SK-N-MC (cell line): Measurements from ENCODE around the gene PDS5B.

Source experiments
- DNase-seq: peaks from one replicate; pipeline ENCODE4 v3.0.0-alpha.2; 2011; ENCODE audit warnings: low read depth, low spot score
- H3K27ac ChIP-seq: fragments of 200-600 bp; sonication (generic); 2 replicates; pipeline ENCODE4 v1.5.1; 2016; ENCODE audit warnings: mixed run types
- H3K36me3 ChIP-seq: fragments of 200-600 bp; sonication (generic); 2 replicates; pipeline ENCODE4 v1.6.1; 2017; ENCODE audit warnings: antibody characterized with exemption, low read length, mixed read lengths; ENCODE audit not compliant: insufficient read depth
- H3K4me3 ChIP-seq: fragments of 200-600 bp; sonication (generic); 2 replicates; pipeline ENCODE4 v1.5.1; 2016
- H3K9ac ChIP-seq: fragments of 200-600 bp; sonication (generic); 2 replicates; pipeline ENCODE4 v1.8.0; 2017; ENCODE audit warnings: mixed run types, mixed read lengths; ENCODE audit not compliant: insufficient read length
- H3K9me3 ChIP-seq: fragments of 200-600 bp; sonication (generic); 2 replicates; pipeline ENCODE4 v1.6.1; 2017; ENCODE audit warnings: low read depth, mild to moderate bottlenecking, antibody characterized with exemption, low read length, moderate library complexity, mixed read lengths
- EZH2 ChIP-seq: fragments of 200-600 bp; sonication (generic); IDR thresholded peaks from one replicate; pipeline ENCODE4 v1.6.1; 2017; ENCODE audit warnings: antibody characterized with exemption
- FOXP2 ChIP-seq: optimal IDR thresholded peaks from 2 replicates; pipeline ENCODE3; 2011; ENCODE audit warnings: mild to moderate bottlenecking, moderate library complexity; ENCODE audit not compliant: insufficient read depth; ENCODE audit errors: extremely low read length, control extremely low read depth
- POLR2AphosphoS5 ChIP-seq: IDR thresholded peaks from 2 replicates; pipeline ENCODE4 v1.6.1; 2012; ENCODE audit warnings: mild to moderate bottlenecking, low read depth, low read length, borderline replicate concordance

The PDS5B gene

DNA sequence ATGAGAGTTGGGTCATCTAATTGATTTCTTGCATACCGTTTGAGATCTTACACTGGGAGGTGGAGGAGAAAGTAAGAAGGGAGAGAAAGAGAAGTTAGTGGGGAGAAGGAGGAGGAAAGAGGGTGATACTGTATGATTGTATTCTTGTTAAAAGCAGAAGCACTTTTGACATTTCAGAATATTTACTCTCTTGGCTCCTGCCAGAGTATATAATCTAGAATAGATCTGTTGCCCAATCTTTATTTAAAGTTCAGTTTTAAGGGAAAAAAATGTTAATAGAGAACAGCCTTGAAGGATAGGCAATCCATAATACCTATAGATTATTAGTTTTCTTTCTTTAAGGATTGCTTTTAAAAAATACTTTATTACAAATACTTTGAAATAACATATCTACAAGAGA, 41.5 kb downstream of the PDS5B start:
- Histone ChIP-seq H3K27ac (no peak overlapping the region), H3K9ac (no peak overlapping the region), H3K4me3 (no peak overlapping the region), H3K9me3 (peaks cover 21% of the 10 kb centered on the region), H3K36me3 (peaks cover 86% of the 10 kb centered on the region)
- TF ChIP-seq POLR2AphosphoS5: no peak
- TF ChIP-seq EZH2: no peak
- no peak for TF ChIP-seq FOXP2
- DNase-seq: no peak

DNA sequence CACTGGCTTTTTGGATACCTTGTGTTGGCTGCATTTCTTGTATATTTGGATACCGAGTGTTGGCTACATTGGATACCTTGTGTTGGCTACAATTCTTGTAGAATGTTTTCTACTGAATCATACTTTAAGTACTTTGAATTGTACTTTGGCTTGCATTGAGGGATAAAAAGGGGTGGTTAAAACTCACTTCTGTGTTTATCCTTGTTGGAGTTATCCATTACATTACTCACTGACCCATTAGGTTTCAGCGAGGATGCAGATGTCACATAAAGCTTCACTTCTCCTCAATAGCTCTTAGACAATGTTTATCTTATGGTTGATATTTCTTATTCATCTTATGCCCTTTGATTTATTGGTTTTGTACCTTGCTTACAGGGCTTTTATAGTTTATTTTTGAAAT, 43.1 kb downstream of the PDS5B start:
- Histone ChIP-seq H3K36me3 (peaks cover 91% of the 10 kb centered on the region), H3K9me3 (peaks cover 22% of the 10 kb centered on the region), H3K4me3 (no peak overlapping the region), H3K27ac (no peak overlapping the region), H3K9ac (no peak overlapping the region)
- no peak for DNase-seq
- TF ChIP-seq POLR2AphosphoS5 (no peak), FOXP2 (no peak), EZH2 (no peak)

DNA sequence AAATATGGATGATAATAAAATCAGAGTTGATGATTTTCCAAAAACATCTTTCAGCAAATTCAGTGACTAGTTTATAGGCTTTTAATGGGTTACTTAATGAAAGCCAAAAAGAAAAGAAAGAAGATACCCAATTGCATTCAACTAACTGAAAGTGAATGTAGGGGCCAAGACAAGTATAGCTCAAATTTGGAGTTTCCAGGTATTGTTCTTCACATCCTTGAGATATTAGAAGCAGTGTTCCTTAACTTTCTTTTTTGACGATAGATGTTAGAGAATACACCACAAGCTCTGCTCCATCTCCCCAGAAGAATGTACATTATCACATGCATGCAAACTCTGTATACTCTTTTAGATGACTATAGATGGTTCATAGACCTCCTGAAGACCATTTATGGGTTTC, 43.6 kb downstream of the PDS5B start:
- Histone ChIP-seq H3K9me3 (peaks cover 17% of the 10 kb centered on the region), H3K27ac (no peak overlapping the region), H3K4me3 (no peak overlapping the region), H3K36me3 (peaks cover 86% of the 10 kb centered on the region), H3K9ac (no peak overlapping the region)
- TF ChIP-seq FOXP2 (no peak), POLR2AphosphoS5 (no peak), EZH2 (no peak)
- DNase-seq: no peak

GRCh38 chr13:32632343-32632909, 46.2 kb downstream of the PDS5B start:
- no peak for DNase-seq
- Histone ChIP-seq H3K4me3 (no peak overlapping the region), H3K36me3 (peaks cover 77% of the 10 kb centered on the region), H3K27ac (no peak overlapping the region), H3K9ac (no peak overlapping the region), H3K9me3 (peaks cover 11% of the 10 kb centered on the region)
- TF ChIP-seq EZH2 (no peak), FOXP2 (no peak), POLR2AphosphoS5 (no peak)

GRCh38 chr13:32636711-32637110, 50.5 kb downstream of the PDS5B start:
- Histone ChIP-seq H3K27ac (no peak overlapping the region), H3K9ac (no peak overlapping the region), H3K9me3 (peaks cover 9% of the 10 kb centered on the region; the same call in 1 of the 2 replicates), H3K36me3 (peaks cover 47% of the 10 kb centered on the region), H3K4me3 (no peak overlapping the region)
- no peak for TF ChIP-seq FOXP2
- TF ChIP-seq EZH2: no peak
- TF ChIP-seq POLR2AphosphoS5: no peak
- no peak for DNase-seq

DNA sequence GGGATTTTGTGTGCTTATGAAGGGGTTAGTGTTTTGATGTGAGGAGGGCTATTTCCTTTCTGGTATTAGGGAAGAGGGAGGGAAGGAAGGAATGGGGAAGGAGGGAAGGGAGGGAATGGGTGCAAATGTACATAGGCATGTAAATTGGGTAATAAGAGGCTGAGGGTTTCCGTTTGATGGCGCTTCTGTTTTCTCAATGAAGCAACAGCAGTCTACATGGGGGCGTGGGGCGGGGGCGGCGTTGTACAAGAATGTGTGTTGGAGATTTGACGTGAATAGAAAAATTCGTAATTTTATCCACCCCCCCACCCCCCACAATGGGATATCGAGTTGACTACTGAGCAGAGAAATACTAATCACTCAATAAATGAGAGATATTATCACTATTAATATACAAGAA, 52.5 kb downstream of the PDS5B start:
- Histone ChIP-seq H3K36me3 (peaks cover 40% of the 10 kb centered on the region), H3K27ac (no peak overlapping the region), H3K9ac (no peak overlapping the region), H3K9me3 (peaks cover 11% of the 10 kb centered on the region; the same call in 1 of the 2 replicates), H3K4me3 (no peak overlapping the region)
- DNase-seq: no peak
- TF ChIP-seq POLR2AphosphoS5 (no peak), EZH2 (no peak), FOXP2 (no peak)

DNA sequence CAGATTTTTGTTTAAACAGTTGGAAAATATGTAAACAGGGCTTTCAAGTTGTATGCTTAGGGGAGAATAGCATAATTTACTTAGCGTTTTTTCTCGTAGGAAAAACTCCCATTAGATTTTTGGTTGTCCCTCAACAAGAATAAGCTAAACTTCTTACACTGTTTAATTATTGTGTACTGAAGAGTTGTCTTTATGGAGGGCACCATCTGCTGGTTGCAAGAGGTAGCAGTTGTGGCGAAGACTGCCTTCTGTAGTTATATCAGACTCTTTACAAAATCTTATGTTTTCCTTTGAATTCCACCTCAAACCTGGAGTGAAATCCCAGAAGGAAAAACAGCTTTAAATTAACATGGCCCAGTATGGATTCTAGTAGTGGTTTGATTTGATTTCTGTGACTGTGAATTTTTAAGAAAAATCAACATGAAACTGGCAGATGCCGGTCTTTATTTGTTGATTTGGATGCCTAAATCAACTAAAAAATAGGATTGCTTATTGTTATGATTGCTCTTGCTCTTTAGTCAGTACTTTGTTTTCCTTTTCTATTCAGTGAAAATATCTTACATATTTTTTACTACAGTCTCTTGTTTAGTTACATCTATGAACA, 53.4 kb downstream of the PDS5B start:
- H3K9ac ChIP-seq: no peak overlapping the region
- peaks cover 8% of the 10 kb centered on the region; the same call in 1 of the 2 replicates for H3K9me3 ChIP-seq
- no peak overlapping the region for H3K27ac ChIP-seq
- H3K4me3 ChIP-seq: no peak overlapping the region
- DNase-seq: peak; percentile 16
- TF ChIP-seq EZH2 (no peak), FOXP2 (no peak), POLR2AphosphoS5 (no peak)
- peaks cover 39% of the 10 kb centered on the region for H3K36me3 ChIP-seq

GRCh38 chr13:32642316-32642715, 56.1 kb downstream of the PDS5B start:
- H3K9me3 ChIP-seq: peaks cover 4% of the 10 kb centered on the region
- no peak for TF ChIP-seq POLR2AphosphoS5
- TF ChIP-seq FOXP2: no peak
- TF ChIP-seq EZH2: no peak
- peak overlapping the region; percentile 22; the same call in 1 of the 2 replicates for H3K27ac ChIP-seq
- DNase-seq: no peak
- no peak overlapping the region for H3K9ac ChIP-seq
- no peak overlapping the region for H3K4me3 ChIP-seq
- peaks cover 43% of the 10 kb centered on the region for H3K36me3 ChIP-seq
